Measurements from ENCODE around the gene LOXHD1. TPM values are rescaled to one million over a fixed set of nuclear protein-coding genes. Genes with fewer than 3 reads are reported as not detected.
A peak's percentile ranks its signal among the peaks of the same experiment; 100 is the strongest.

LOXHD1 gene
- total RNA-seq, 1 experiment from 2014 or later: not detected

- no TSS peak for BruUV-seq (replicated peaks)
- no peak overlapping the region for H3K4me3 Mint-ChIP-seq (ENCODE audit: unreplicated experiment)
- no peak overlapping the region for H3K27ac Mint-ChIP-seq (ENCODE audit: unreplicated experiment)
- ChIA-PET POLR2A (no interaction called here), CTCF (no interaction called here)
- peak in 1 of 2 experiments; percentile 1 for DNase-seq
- TF ChIP-seq, protein P1, sequence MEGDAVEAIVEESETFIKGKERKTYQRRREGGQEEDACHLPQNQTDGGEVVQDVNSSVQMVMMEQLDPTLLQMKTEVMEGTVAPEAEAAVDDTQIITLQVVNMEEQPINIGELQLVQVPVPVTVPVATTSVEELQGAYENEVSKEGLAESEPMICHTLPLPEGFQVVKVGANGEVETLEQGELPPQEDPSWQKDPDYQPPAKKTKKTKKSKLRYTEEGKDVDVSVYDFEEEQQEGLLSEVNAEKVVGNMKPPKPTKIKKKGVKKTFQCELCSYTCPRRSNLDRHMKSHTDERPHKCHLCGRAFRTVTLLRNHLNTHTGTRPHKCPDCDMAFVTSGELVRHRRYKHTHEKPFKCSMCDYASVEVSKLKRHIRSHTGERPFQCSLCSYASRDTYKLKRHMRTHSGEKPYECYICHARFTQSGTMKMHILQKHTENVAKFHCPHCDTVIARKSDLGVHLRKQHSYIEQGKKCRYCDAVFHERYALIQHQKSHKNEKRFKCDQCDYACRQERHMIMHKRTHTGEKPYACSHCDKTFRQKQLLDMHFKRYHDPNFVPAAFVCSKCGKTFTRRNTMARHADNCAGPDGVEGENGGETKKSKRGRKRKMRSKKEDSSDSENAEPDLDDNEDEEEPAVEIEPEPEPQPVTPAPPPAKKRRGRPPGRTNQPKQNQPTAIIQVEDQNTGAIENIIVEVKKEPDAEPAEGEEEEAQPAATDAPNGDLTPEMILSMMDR (IDR thresholded peaks at IDR 0.05; ENCODE audit: insufficient read depth in 1 of 2, low read depth in 1 of 2, low read length in 1 of 2, severe bottlenecking in 1 of 2, unreplicated experiment in 1 of 2): no peak
- H3K27me3 ChIP-seq (replicated peaks; ENCODE audit: control insufficient read depth, insufficient read depth, low read length): no peaks in the 10 kb centered on the region
- intact Hi-C loops (cut with micrococcal nuclease; ENCODE audit: unreplicated experiment): no loop called here
- no peaks in the 10 kb centered on the region for H3K27me3 Mint-ChIP-seq (ENCODE audit: insufficient read depth, unreplicated experiment)
- H3K4me3 ChIP-seq (ENCODE audit: low read depth, low read length): no peak overlapping the region
- no peaks in the 10 kb centered on the region for H3K36me3 Mint-ChIP-seq (ENCODE audit: insufficient read depth, unreplicated experiment)
- no peaks in the 10 kb centered on the region for H3K9me3 ChIP-seq
- H3K4me1 ChIP-seq: no peaks in the 10 kb centered on the region
- peaks cover 10% of the 10 kb centered on the region for H3K9me3 Mint-ChIP-seq (ENCODE audit: unreplicated experiment)
- no peaks in the 10 kb centered on the region for H3K4me1 Mint-ChIP-seq (ENCODE audit: low read depth, unreplicated experiment)
- H3K36me3 ChIP-seq (ENCODE audit: control insufficient read depth, insufficient read depth, low read length): no peaks in the 10 kb centered on the region
Observed at GRCh38 chr18:46542545-46542944, 114.5 kb downstream of the LOXHD1 start.

DNA sequence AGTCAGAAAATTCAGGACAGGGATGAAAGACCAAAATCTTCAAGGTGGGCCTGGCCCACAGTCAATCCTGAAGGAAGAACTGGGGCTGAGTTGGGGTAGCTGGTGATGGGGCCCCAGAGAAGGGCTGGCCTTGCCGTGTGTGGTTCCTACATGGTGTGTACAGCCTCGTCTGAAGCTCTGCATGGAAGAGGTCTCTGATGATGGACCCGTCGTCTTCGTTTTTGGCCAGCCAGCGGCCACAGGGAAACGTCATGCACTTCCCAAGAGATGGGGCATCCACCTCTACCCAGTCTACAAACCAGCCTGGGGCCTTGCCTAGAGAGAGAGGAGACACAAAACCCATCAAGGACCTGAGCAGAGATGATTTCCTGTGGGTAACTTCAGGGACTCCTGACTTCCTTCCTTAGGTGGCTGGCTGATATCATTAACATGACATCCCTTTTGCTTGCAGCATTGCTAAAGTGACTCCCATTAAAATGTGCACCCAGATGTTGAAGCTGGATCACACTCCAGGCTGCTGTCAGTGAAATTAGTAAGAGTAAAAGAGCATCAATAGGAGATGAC lies 115.3 kb downstream of the LOXHD1 start:
- Histone ChIP-seq H3K4me3 (ENCODE audit: low read depth, low read length) (no peak overlapping the region), H3K4me1 (no peaks in the 10 kb centered on the region), H3K9me3 (no peaks in the 10 kb centered on the region), H3K27me3 (replicated peaks; ENCODE audit: control insufficient read depth, insufficient read depth, low read length) (no peaks in the 10 kb centered on the region), H3K36me3 (ENCODE audit: control insufficient read depth, insufficient read depth, low read length) (no peaks in the 10 kb centered on the region)
- CTCF ChIA-PET: no interaction called here
- POLR2A ChIA-PET: no interaction called here
- H3K4me1 Mint-ChIP-seq (ENCODE audit: low read depth, unreplicated experiment): no peaks in the 10 kb centered on the region
- no TSS peak for BruUV-seq (replicated peaks)
- no peak overlapping the region for H3K4me3 Mint-ChIP-seq (ENCODE audit: unreplicated experiment)
- no peak overlapping the region for H3K27ac Mint-ChIP-seq (ENCODE audit: unreplicated experiment)
- H3K9me3 Mint-ChIP-seq (ENCODE audit: unreplicated experiment): peaks cover 9% of the 10 kb centered on the region
- intact Hi-C loops (cut with micrococcal nuclease; ENCODE audit: unreplicated experiment): no loop called here
- TF ChIP-seq, protein P1 (IDR thresholded peaks at IDR 0.05; ENCODE audit: insufficient read depth in 1 of 2, low read depth in 1 of 2, low read length in 1 of 2, severe bottlenecking in 1 of 2, unreplicated experiment in 1 of 2): no peak
- no peak for DNase-seq
- H3K36me3 Mint-ChIP-seq (ENCODE audit: insufficient read depth, unreplicated experiment): no peaks in the 10 kb centered on the region
- H3K27me3 Mint-ChIP-seq (ENCODE audit: insufficient read depth, unreplicated experiment): no peaks in the 10 kb centered on the region

- H3K4me1 ChIP-seq: no peaks in the 10 kb centered on the region
- intact Hi-C loops (cut with micrococcal nuclease; ENCODE audit: unreplicated experiment): no loop called here
- H3K4me1 Mint-ChIP-seq (ENCODE audit: low read depth, unreplicated experiment): no peaks in the 10 kb centered on the region
- H3K27me3 ChIP-seq (replicated peaks; ENCODE audit: control insufficient read depth, insufficient read depth, low read length): no peaks in the 10 kb centered on the region
- ChIA-PET CTCF (no interaction called here), POLR2A (no interaction called here)
- no peak overlapping the region for H3K27ac Mint-ChIP-seq (ENCODE audit: unreplicated experiment)
- H3K9me3 Mint-ChIP-seq (ENCODE audit: unreplicated experiment): peaks cover 9% of the 10 kb centered on the region
- no peak overlapping the region for H3K4me3 Mint-ChIP-seq (ENCODE audit: unreplicated experiment)
- TF ChIP-seq, protein P1 (IDR thresholded peaks at IDR 0.05; ENCODE audit: insufficient read depth in 1 of 2, low read depth in 1 of 2, low read length in 1 of 2, severe bottlenecking in 1 of 2, unreplicated experiment in 1 of 2): no peak
- H3K4me3 ChIP-seq (ENCODE audit: low read depth, low read length): no peak overlapping the region
- DNase-seq: no peak
- H3K9me3 ChIP-seq: no peaks in the 10 kb centered on the region
- no peaks in the 10 kb centered on the region for H3K36me3 Mint-ChIP-seq (ENCODE audit: insufficient read depth, unreplicated experiment)
- no TSS peak for BruUV-seq (replicated peaks)
- no peaks in the 10 kb centered on the region for H3K36me3 ChIP-seq (ENCODE audit: control insufficient read depth, insufficient read depth, low read length)
- H3K27me3 Mint-ChIP-seq (ENCODE audit: insufficient read depth, unreplicated experiment): peaks cover 4% of the 10 kb centered on the region
Observed at GRCh38 chr18:46538376-46538775, 118.6 kb downstream of the LOXHD1 start.

Data from Caco-2 (cell line).